WTC11 (cell line): ENCODE measurements around the gene BICD1. TPM values are rescaled to one million over a fixed set of nuclear protein-coding genes. Genes with fewer than 3 reads are reported as not detected.
A peak's percentile ranks its signal among the peaks of the same experiment; 100 is the strongest.

Source experiments
- ATAC-seq: fragments of 200-7000 bp; cut with Tn5 transposase; 2 replicates; pipeline ENCODE4 v1.10.0; 2021; ENCODE audit warnings: mild to moderate bottlenecking, moderate library complexity
- CTCF ChIA-PET: fragments of 300-600 bp; sonication (Branson Sonifier 250); formaldehyde crosslinking; loops from one replicate; lab custom pipeline; 2021; ENCODE audit warnings: antibody characterized with exemption; lab: Charles Lee
- POLR2A ChIA-PET: fragments of 350-600 bp; sonication (Branson Sonifier 250); formaldehyde crosslinking; loops from one replicate; lab custom pipeline; 2021; ENCODE audit warnings: antibody characterized with exemption; lab: Charles Lee
- DNase-seq: peaks from one replicate; pipeline ENCODE4 v3.0.0; 2021; ENCODE audit warnings: low spot score
- H3K27ac Mint-ChIP-seq: 2 replicates; pipeline ENCODE4 v1.8.0; 2021; ENCODE audit warnings: mixed read lengths
- H3K27me3 Mint-ChIP-seq: 2 replicates; pipeline ENCODE4 v1.8.0; 2021; ENCODE audit warnings: low read depth, mild to moderate bottlenecking, moderate library complexity, mixed read lengths
- H3K36me3 Mint-ChIP-seq: 2 replicates; pipeline ENCODE4 v1.8.0; 2021; ENCODE audit warnings: mixed read lengths
- H3K4me1 Mint-ChIP-seq: 2 replicates; pipeline ENCODE4 v1.8.0; 2022; ENCODE audit warnings: mixed read lengths
- H3K4me3 Mint-ChIP-seq: 2 replicates; pipeline ENCODE4 v1.8.0; 2021; ENCODE audit warnings: mild to moderate bottlenecking, moderate library complexity, mixed read lengths
- H3K9me3 Mint-ChIP-seq: 2 replicates; pipeline ENCODE4 v1.8.0; 2021; ENCODE audit warnings: mixed read lengths
- AFF4 ChIP-seq: sonication (generic); formaldehyde crosslinking; IDR thresholded peaks from 2 replicates; pipeline ENCODE4 v1.8.1; 2023; ENCODE audit warnings: mild to moderate bottlenecking, missing genetic modification reagents, borderline replicate concordance
- ERG ChIP-seq: fragments of 250-450 bp; sonication (Bioruptor Pico); IDR thresholded peaks from 2 replicates; pipeline ENCODE4 v1.8.0; 2021; ENCODE audit warnings: mild to moderate bottlenecking
- GTF2I ChIP-seq: fragments of 250-450 bp; sonication (Bioruptor Pico); conservative IDR thresholded peaks from 2 replicates; pipeline ENCODE4 v1.4.0; 2021; ENCODE audit warnings: mild to moderate bottlenecking
- HMGA2 ChIP-seq: fragments of 250-450 bp; sonication (Bioruptor Pico); IDR thresholded peaks from 2 replicates; pipeline ENCODE4 v1.4.0; 2021; ENCODE audit warnings: mild to moderate bottlenecking, moderate library complexity
- total RNA-seq: library from RNA; stranded (reverse); gene quantifications from 3 replicates; pipeline ENCODE4 v1.2.3, GENCODE V29; 2021
- TF ChIP-seq, protein P1 (sequence below): sonication (generic); formaldehyde crosslinking; IDR thresholded peaks from 2 replicates; pipeline ENCODE4 v1.8.1; 2023; ENCODE audit warnings: mild to moderate bottlenecking, missing genetic modification reagents
- TF ChIP-seq, protein P2 (sequence below): sonication (generic); formaldehyde crosslinking; IDR thresholded peaks from 2 replicates; pipeline ENCODE4 v1.8.0; 2022; ENCODE audit warnings: mild to moderate bottlenecking, missing genetic modification reagents
- TF ChIP-seq, protein P3 (sequence below): fragments of 200-600 bp; IDR thresholded peaks from 2 replicates; pipeline ENCODE4 v1.8.0; 2022; ENCODE audit warnings: antibody characterized with exemption

Gene BICD1
- total RNA-seq, 1 experiment from 2014 or later = 69.4 TPM

GRCh38 chr12:32254260-32254956 lies 147.8 kb downstream of the BICD1 start (continued):
- TF ChIP-seq AFF4 (CRISPR knock-in tag) = no peak
- TF ChIP-seq, protein P1, sequence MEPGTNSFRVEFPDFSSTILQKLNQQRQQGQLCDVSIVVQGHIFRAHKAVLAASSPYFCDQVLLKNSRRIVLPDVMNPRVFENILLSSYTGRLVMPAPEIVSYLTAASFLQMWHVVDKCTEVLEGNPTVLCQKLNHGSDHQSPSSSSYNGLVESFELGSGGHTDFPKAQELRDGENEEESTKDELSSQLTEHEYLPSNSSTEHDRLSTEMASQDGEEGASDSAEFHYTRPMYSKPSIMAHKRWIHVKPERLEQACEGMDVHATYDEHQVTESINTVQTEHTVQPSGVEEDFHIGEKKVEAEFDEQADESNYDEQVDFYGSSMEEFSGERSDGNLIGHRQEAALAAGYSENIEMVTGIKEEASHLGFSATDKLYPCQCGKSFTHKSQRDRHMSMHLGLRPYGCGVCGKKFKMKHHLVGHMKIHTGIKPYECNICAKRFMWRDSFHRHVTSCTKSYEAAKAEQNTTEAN = no peak
- TF ChIP-seq, all 79 proteins: peak for 0

- Mint-ChIP-seq H3K4me1 (peaks cover 22% of the 10 kb centered on the region), H3K4me3 (no peak overlapping the region), H3K36me3 (peaks cover 16% of the 10 kb centered on the region), H3K9me3 (peaks cover 7% of the 10 kb centered on the region; the same call in 1 of the 2 replicates), H3K27me3 (no peaks in the 10 kb centered on the region), H3K27ac (no peak overlapping the region)
- ChIA-PET CTCF (no interaction called here), POLR2A (no interaction called here)
- DNase-seq (no peak), ATAC-seq (no peak)
- TF ChIP-seq, protein P2, sequence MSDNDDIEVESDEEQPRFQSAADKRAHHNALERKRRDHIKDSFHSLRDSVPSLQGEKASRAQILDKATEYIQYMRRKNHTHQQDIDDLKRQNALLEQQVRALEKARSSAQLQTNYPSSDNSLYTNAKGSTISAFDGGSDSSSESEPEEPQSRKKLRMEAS (CRISPR knock-in tag) = no peak
- 0 out of 2 replicates have a peak, but pooled peaks have one; percentile 40 for TF ChIP-seq HMGA2
- TF ChIP-seq, protein P3, sequence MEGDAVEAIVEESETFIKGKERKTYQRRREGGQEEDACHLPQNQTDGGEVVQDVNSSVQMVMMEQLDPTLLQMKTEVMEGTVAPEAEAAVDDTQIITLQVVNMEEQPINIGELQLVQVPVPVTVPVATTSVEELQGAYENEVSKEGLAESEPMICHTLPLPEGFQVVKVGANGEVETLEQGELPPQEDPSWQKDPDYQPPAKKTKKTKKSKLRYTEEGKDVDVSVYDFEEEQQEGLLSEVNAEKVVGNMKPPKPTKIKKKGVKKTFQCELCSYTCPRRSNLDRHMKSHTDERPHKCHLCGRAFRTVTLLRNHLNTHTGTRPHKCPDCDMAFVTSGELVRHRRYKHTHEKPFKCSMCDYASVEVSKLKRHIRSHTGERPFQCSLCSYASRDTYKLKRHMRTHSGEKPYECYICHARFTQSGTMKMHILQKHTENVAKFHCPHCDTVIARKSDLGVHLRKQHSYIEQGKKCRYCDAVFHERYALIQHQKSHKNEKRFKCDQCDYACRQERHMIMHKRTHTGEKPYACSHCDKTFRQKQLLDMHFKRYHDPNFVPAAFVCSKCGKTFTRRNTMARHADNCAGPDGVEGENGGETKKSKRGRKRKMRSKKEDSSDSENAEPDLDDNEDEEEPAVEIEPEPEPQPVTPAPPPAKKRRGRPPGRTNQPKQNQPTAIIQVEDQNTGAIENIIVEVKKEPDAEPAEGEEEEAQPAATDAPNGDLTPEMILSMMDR = no peak
Measured at GRCh38 chr12:32255588-32255987, 148.9 kb downstream of the BICD1 start.

- peaks cover 7% of the 10 kb centered on the region; the same call in 1 of the 2 replicates for H3K9me3 Mint-ChIP-seq
- H3K27me3 Mint-ChIP-seq = no peaks in the 10 kb centered on the region
Measured at GRCh38 chr12:32257695-32258496, 151.2 kb downstream of the BICD1 start.

More at GRCh38 chr12:32257695-32258496, 151.2 kb downstream of the BICD1 start:
- ATAC-seq (no peak), DNase-seq (no peak)
- Mint-ChIP-seq H3K36me3 (peaks cover 16% of the 10 kb centered on the region), H3K27ac (no peak overlapping the region), H3K4me1 (peaks cover 22% of the 10 kb centered on the region), H3K4me3 (no peak overlapping the region)
- ChIA-PET CTCF (no interaction called here), POLR2A (no interaction called here)
- TF ChIP-seq ERG (no peak), GTF2I (no peak)
